ENCODE results near the gene MCUB. TPM values are rescaled to one million over a fixed set of nuclear protein-coding genes. Genes with fewer than 3 reads are reported as not detected.

The MCUB gene
- total RNA-seq, 1 donor from 2014 or later, result 29.2 TPM

GRCh38 chr4:109682875-109683274 lies 122.8 kb downstream of the MCUB start:
- Histone ChIP-seq H3K27me3 (ENCODE audit: control insufficient read depth, insufficient read depth, low read length) (no peaks in the 10 kb centered on the region), H3K36me3 (ENCODE audit: control insufficient read depth, insufficient read depth, low read length) (no peaks in the 10 kb centered on the region), H3K4me3 (ENCODE audit: low read depth, low read length) (no peak overlapping the region)
- TF ChIP-seq CTCF (IDR thresholded peaks at IDR 0.05; ENCODE audit: insufficient read depth, low read length, poor library complexity, severe bottlenecking), result no peak
- no peak for DNase-seq (ENCODE audit: low read depth)

- H3K27me3 ChIP-seq (ENCODE audit: control insufficient read depth, insufficient read depth, low read length), result no peaks in the 10 kb centered on the region
- DNase-seq (ENCODE audit: low read depth), result no peak
- H3K4me3 ChIP-seq (ENCODE audit: low read depth, low read length), result no peak overlapping the region
- TF ChIP-seq CTCF (IDR thresholded peaks at IDR 0.05; ENCODE audit: insufficient read depth, low read length, poor library complexity, severe bottlenecking), result no peak
- no peaks in the 10 kb centered on the region for H3K36me3 ChIP-seq (ENCODE audit: control insufficient read depth, insufficient read depth, low read length)
Observed at GRCh38 chr4:109683621-109684253, 123.7 kb downstream of the MCUB start.

GRCh38 chr4:109684727-109685126 lies 124.7 kb downstream of the MCUB start:
- Histone ChIP-seq H3K36me3 (ENCODE audit: control insufficient read depth, insufficient read depth, low read length) (no peaks in the 10 kb centered on the region), H3K27me3 (ENCODE audit: control insufficient read depth, insufficient read depth, low read length) (no peaks in the 10 kb centered on the region), H3K4me3 (ENCODE audit: low read depth, low read length) (no peak overlapping the region)
- no peak for DNase-seq (ENCODE audit: low read depth)
- TF ChIP-seq CTCF (IDR thresholded peaks at IDR 0.05; ENCODE audit: insufficient read depth, low read length, poor library complexity, severe bottlenecking), result no peak

GRCh38 chr4:109690690-109691410 lies 130.8 kb downstream of the MCUB start:
- no peak for DNase-seq (ENCODE audit: low read depth)
- no peak for TF ChIP-seq CTCF (IDR thresholded peaks at IDR 0.05; ENCODE audit: insufficient read depth, low read length, poor library complexity, severe bottlenecking)
- Histone ChIP-seq H3K36me3 (ENCODE audit: control insufficient read depth, insufficient read depth, low read length) (no peaks in the 10 kb centered on the region), H3K4me3 (ENCODE audit: low read depth, low read length) (no peak overlapping the region), H3K27me3 (ENCODE audit: control insufficient read depth, insufficient read depth, low read length) (no peaks in the 10 kb centered on the region)

GRCh38 chr4:109691411-109691920 lies 131.4 kb downstream of the MCUB start:
- Histone ChIP-seq H3K4me3 (ENCODE audit: low read depth, low read length) (no peak overlapping the region), H3K27me3 (ENCODE audit: control insufficient read depth, insufficient read depth, low read length) (no peaks in the 10 kb centered on the region), H3K36me3 (ENCODE audit: control insufficient read depth, insufficient read depth, low read length) (no peaks in the 10 kb centered on the region)
- no peak for TF ChIP-seq CTCF (IDR thresholded peaks at IDR 0.05; ENCODE audit: insufficient read depth, low read length, poor library complexity, severe bottlenecking)
- no peak for DNase-seq (ENCODE audit: low read depth)

Measured in kidney epithelial cell (primary cell).